ENCODE measurements around the gene OPHN1.

DNA sequence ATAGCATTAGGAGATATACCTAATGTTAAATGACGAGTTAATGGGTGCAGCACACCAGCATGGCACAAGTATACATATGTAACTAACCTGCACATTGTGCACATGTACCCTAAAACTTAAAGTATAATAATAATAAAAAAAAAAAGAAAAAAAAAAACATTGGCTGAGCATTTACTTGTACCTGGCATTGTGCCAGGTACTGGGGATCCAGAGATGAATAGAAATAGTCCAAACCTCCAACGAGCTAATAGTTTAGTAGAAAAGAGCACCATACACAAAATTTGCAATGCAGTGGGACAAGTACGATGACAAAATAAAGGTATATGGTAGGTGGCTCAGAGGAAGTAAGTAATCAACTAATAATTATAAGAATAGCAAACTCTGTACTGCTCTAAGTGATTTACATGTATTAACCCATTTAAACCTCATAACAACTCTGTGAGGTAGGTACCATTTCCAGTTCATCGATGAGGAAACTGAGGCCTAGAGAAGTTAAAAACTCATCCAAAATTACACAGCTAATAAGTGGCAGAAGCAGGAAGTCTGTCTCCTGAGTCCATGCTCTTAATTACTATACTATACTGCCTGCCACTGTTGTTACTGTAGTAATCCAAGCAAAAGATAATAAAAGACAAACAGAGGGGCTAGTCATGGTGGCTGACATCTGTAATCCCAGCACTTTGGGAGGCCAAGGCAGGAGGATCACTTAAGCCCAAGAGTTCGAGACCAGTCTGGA lies 319.3 kb downstream of the OPHN1 start:
- TF ChIP-seq POLR2A (IDR thresholded peaks at IDR 0.05) = no peak
- TF ChIP-seq, protein P1, sequence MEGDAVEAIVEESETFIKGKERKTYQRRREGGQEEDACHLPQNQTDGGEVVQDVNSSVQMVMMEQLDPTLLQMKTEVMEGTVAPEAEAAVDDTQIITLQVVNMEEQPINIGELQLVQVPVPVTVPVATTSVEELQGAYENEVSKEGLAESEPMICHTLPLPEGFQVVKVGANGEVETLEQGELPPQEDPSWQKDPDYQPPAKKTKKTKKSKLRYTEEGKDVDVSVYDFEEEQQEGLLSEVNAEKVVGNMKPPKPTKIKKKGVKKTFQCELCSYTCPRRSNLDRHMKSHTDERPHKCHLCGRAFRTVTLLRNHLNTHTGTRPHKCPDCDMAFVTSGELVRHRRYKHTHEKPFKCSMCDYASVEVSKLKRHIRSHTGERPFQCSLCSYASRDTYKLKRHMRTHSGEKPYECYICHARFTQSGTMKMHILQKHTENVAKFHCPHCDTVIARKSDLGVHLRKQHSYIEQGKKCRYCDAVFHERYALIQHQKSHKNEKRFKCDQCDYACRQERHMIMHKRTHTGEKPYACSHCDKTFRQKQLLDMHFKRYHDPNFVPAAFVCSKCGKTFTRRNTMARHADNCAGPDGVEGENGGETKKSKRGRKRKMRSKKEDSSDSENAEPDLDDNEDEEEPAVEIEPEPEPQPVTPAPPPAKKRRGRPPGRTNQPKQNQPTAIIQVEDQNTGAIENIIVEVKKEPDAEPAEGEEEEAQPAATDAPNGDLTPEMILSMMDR (IDR thresholded peaks at IDR 0.05) = no peak
